D721Med (cell line): ENCODE measurements around the gene LENG9.

ENCODE experiments used
- DNase-seq: peaks from one replicate; pipeline ENCODE4 v3.0.0; 2011; ENCODE audit warnings: low spot score; ENCODE audit not compliant: insufficient read length
- FAIRE-seq: peaks from 2 replicates; lab custom pipeline; 2011; peaks lifted over from hg19 to GRCh38; lab: Jason Lieb, UNC
- TF ChIP-seq, protein P1 (sequence below): IDR thresholded peaks from 2 replicates; pipeline ENCODE4 v1.5.1; 2012; ENCODE audit warnings: mild to moderate bottlenecking, control low read depth; ENCODE audit not compliant: insufficient read depth; ENCODE audit errors: missing control alignments

Gene LENG9

DNA sequence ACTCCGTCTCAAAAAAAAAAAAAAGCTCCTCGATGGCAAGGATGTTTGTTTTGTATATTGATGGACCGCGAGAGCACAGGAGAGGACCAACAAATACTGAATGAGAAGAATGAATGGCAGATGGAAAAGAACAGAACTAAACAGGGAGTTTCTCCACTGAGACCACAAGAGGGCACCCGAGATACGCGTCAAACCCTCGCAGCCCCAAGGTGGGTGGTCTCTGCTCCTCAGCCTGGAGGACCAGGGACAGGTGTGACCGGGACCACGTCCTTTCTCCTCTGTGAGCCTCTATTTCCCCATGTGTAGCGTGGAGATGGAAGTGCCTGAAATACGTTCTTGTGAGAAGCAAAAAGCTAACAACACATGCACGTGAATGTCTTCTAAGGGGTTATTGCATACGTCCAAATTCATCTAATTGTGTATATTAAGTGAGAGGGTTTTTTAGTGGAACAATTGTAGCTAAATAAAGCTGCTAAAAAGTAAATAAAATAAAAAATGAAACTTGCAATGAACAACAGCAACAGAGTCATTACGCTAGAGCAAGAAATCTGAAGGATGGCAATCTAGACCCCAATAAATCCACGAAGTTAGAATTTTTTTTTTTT, 17.9 kb upstream of the LENG9 start:
- no peak for DNase-seq
- TF ChIP-seq, protein P1, sequence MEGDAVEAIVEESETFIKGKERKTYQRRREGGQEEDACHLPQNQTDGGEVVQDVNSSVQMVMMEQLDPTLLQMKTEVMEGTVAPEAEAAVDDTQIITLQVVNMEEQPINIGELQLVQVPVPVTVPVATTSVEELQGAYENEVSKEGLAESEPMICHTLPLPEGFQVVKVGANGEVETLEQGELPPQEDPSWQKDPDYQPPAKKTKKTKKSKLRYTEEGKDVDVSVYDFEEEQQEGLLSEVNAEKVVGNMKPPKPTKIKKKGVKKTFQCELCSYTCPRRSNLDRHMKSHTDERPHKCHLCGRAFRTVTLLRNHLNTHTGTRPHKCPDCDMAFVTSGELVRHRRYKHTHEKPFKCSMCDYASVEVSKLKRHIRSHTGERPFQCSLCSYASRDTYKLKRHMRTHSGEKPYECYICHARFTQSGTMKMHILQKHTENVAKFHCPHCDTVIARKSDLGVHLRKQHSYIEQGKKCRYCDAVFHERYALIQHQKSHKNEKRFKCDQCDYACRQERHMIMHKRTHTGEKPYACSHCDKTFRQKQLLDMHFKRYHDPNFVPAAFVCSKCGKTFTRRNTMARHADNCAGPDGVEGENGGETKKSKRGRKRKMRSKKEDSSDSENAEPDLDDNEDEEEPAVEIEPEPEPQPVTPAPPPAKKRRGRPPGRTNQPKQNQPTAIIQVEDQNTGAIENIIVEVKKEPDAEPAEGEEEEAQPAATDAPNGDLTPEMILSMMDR: peak; percentile 62
- no peak for FAIRE-seq

DNA sequence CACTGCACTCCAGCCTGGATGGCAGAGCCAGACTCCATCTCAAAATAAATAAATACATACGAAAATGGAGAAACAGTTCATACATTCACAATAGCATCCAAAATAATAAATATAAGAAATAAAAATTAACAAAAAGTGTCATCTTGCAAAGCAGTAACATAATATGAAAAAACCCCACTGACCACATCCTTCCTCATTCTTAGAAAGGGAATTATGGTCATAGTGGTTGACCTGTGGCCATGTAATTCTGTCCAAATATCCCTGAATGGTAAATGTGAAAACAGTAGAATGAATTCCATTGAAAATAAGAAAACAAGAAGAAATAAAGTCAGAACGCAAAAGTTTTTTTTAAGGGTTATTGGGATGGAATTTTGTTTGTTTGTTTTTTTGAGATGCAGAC, 16.5 kb upstream of the LENG9 start:
- TF ChIP-seq, protein P1: no peak
- no peak for FAIRE-seq
- DNase-seq: no peak

DNA sequence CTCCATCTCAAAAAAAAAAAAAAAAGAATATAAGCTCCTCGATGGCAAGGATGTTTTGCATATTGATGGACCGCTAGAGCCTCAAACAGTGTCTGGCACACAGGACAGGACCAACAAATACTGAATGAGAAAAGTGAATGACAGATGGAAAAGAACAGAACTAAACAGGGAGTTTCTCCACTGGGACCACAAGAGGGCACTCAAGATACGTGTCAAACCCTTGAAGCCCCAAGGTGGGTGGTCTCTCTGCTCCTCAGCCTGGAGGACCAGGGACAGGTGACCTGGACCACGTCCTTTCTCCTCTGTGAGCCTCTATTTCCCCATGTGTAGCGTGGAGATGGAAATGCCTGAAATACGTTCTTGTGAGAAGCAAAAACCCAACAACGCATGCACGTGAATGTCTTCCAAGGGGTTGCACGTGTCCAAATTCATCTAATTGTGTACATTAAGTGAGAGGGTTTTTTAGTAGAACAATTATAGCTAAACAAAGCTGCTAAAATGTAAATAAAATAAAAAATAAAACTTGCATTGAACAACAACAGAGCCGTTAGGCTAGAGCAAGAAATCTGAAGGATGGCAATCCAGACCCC, 15.2 kb upstream of the LENG9 start:
- TF ChIP-seq, protein P1: peak; percentile 66
- DNase-seq (no peak), FAIRE-seq (no peak)

DNA sequence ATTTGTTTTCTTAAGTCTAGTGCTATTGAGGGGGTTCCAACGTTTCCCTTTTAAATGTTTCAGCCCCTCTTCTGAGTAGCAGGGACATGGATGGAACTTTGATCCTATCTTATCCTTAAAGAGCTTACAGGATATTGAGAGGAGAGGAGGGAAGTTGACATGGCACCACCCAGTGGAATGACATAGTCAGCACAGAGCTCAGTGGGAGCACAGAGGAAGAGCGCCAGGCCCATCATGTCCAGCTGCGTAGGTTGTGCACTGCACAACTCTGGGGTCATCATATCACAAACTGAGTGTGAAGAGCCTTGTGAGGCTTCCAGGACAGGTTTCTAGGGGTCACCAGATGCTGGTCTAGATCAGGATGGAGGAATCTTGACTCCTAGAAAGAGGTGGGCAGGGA, 14.1 kb upstream of the LENG9 start:
- TF ChIP-seq, protein P1: peak; percentile 29
- DNase-seq (no peak), FAIRE-seq (no peak)

DNA sequence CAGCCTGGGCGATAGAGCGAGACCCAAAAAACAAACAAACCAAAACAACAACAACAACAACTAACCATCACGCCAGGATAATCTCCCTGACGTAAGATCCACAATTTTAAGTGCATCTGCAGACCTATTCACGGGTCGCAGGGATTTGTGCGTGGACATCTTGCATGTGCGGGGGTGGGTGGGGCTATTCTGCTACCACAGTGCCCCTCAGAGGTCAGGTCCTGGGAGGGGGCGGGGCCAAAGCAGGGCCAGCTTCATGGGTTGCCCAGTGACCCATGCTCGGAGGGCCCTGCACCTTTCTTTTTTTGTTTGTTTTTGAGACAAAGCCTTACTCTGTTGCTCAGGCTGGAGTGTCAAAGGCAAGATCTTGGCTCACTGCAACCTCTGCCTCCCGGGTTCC, 12.1 kb upstream of the LENG9 start:
- DNase-seq (no peak), FAIRE-seq (no peak)
- TF ChIP-seq, protein P1: no peak

DNA sequence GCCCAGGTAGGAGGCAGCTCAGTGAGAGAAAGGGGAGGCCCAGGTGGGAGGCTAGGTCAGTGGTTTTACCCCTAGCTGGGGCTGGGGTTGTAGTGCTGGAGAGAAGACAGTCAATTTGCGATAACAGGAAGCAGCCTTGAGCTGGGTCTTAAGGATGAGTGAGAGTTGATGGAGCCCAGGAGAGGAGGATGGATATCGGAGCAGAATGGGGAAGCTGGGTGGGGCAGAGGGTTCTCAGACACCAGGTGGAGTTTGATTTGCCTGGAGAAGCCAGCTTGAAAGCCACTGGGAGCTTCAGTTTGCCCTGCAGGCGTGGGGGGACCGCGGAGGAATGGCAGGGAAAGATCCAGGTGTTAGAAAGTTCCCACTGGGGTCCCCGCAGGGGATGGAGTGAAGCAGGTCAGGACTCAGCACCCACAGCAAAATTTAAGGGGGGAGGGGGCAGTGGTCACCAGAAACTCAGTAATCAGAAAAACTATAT, 10.4 kb upstream of the LENG9 start:
- no peak for DNase-seq
- TF ChIP-seq, protein P1: no peak
- FAIRE-seq: no peak
